ENCODE data around the gene ST7L. TPM values are rescaled to one million over a fixed set of nuclear protein-coding genes. Genes with fewer than 3 reads are reported as not detected.

Gene ST7L
- total RNA-seq, 2 donors from 2014 or later, result 18.0 to 18.2 TPM

- H3K27ac ChIP-seq (ENCODE audit: low read depth, low read length), result no peak overlapping the region
- no peaks in the 10 kb centered on the region for H3K9me3 ChIP-seq (ENCODE audit: control insufficient read depth, low read length)
- Mint-ChIP-seq H3K9me3 (no peaks in the 10 kb centered on the region), H3K36me3 (ENCODE audit: low read depth) (peaks cover 33% of the 10 kb centered on the region), H3K4me3 (no peak overlapping the region), H3K27ac (no peak overlapping the region), H3K27me3 (ENCODE audit: insufficient read depth) (no peaks in the 10 kb centered on the region), H3K4me1 (no peaks in the 10 kb centered on the region)
- H3K9ac ChIP-seq (ENCODE audit: extremely low read depth, low read length, poor library complexity, severe bottlenecking), result no peak overlapping the region
- no peak overlapping the region for H3K4me3 ChIP-seq (ENCODE audit: low read length)
- H3K4me1 ChIP-seq (ENCODE audit: control insufficient read depth, insufficient read depth, low read length), result no peaks in the 10 kb centered on the region
- 96% methylated on average over 2 of the region's 4 CpGs; no CpG with 5 or more reads in 1 of the 2 experiments for WGBS, 2 experiments (ENCODE audit: insufficient coverage in 1 of 2, insufficient read length in 1 of 2)
- peaks cover 42% of the 10 kb centered on the region for H3K36me3 ChIP-seq (ENCODE audit: control insufficient read depth, insufficient read depth, low read length)
- TF ChIP-seq CTCF (conservative IDR thresholded peaks at IDR 0.05), result no peak
- no peaks in the 10 kb centered on the region for H3K27me3 ChIP-seq (ENCODE audit: control insufficient read depth, insufficient read depth, low read length, poor library complexity, severe bottlenecking)
- no peak for DNase-seq
Measured at GRCh38 chr1:112599477-112599876, 19.5 kb downstream of the ST7L start.

GRCh38 chr1:112594208-112594876, 24.6 kb downstream of the ST7L start:
- peaks cover 50% of the 10 kb centered on the region for H3K36me3 ChIP-seq (ENCODE audit: control insufficient read depth, insufficient read depth, low read length)
- Mint-ChIP-seq H3K4me1 (no peaks in the 10 kb centered on the region), H3K4me3 (no peak overlapping the region), H3K9me3 (no peaks in the 10 kb centered on the region), H3K27me3 (ENCODE audit: insufficient read depth) (no peaks in the 10 kb centered on the region), H3K27ac (no peak overlapping the region), H3K36me3 (ENCODE audit: low read depth) (peaks cover 32% of the 10 kb centered on the region)
- TF ChIP-seq CTCF (conservative IDR thresholded peaks at IDR 0.05), result no peak
- H3K27me3 ChIP-seq (ENCODE audit: control insufficient read depth, insufficient read depth, low read length, poor library complexity, severe bottlenecking), result no peaks in the 10 kb centered on the region
- no peak overlapping the region for H3K4me3 ChIP-seq (ENCODE audit: low read length)
- DNase-seq, result no peak
- H3K27ac ChIP-seq (ENCODE audit: low read depth, low read length), result no peak overlapping the region
- peaks cover 14% of the 10 kb centered on the region for H3K9me3 ChIP-seq (ENCODE audit: control insufficient read depth, low read length)
- H3K4me1 ChIP-seq (ENCODE audit: control insufficient read depth, insufficient read depth, low read length), result no peaks in the 10 kb centered on the region
- H3K9ac ChIP-seq (ENCODE audit: extremely low read depth, low read length, poor library complexity, severe bottlenecking), result no peak overlapping the region
- 86% methylated on average over 2 of the region's 3 CpGs; no CpG with 5 or more reads in 1 of the 2 experiments for WGBS, 2 experiments (ENCODE audit: insufficient coverage in 1 of 2, insufficient read length in 1 of 2)

- Mint-ChIP-seq H3K27ac (no peak overlapping the region), H3K9me3 (no peaks in the 10 kb centered on the region), H3K4me3 (no peak overlapping the region), H3K36me3 (ENCODE audit: low read depth) (peaks cover 45% of the 10 kb centered on the region), H3K27me3 (ENCODE audit: insufficient read depth) (no peaks in the 10 kb centered on the region), H3K4me1 (no peaks in the 10 kb centered on the region)
- DNase-seq, result no peak
- Histone ChIP-seq H3K4me3 (ENCODE audit: low read length) (no peak overlapping the region), H3K27me3 (ENCODE audit: control insufficient read depth, insufficient read depth, low read length, poor library complexity, severe bottlenecking) (no peaks in the 10 kb centered on the region), H3K9me3 (ENCODE audit: control insufficient read depth, low read length) (peaks cover 25% of the 10 kb centered on the region), H3K27ac (ENCODE audit: low read depth, low read length) (no peak overlapping the region), H3K9ac (ENCODE audit: extremely low read depth, low read length, poor library complexity, severe bottlenecking) (no peak overlapping the region), H3K4me1 (ENCODE audit: control insufficient read depth, insufficient read depth, low read length) (no peaks in the 10 kb centered on the region), H3K36me3 (ENCODE audit: control insufficient read depth, insufficient read depth, low read length) (peaks cover 46% of the 10 kb centered on the region)
- WGBS, 2 experiments (ENCODE audit: insufficient coverage in 1 of 2, insufficient read length in 1 of 2), result 94 to 100% methylated on average over 1 of the region's 1 CpG
- TF ChIP-seq CTCF (conservative IDR thresholded peaks at IDR 0.05), result no peak
Measured at GRCh38 chr1:112589766-112590165, 29.2 kb downstream of the ST7L start.
